ENCODE measurements around the gene CRY2.
"Not testable (repeated sequence)": the region's sequence is repeated elsewhere in the genome, so short reads cannot be mapped to it uniquely, and the experiment has no call there.

The CRY2 gene

DNA sequence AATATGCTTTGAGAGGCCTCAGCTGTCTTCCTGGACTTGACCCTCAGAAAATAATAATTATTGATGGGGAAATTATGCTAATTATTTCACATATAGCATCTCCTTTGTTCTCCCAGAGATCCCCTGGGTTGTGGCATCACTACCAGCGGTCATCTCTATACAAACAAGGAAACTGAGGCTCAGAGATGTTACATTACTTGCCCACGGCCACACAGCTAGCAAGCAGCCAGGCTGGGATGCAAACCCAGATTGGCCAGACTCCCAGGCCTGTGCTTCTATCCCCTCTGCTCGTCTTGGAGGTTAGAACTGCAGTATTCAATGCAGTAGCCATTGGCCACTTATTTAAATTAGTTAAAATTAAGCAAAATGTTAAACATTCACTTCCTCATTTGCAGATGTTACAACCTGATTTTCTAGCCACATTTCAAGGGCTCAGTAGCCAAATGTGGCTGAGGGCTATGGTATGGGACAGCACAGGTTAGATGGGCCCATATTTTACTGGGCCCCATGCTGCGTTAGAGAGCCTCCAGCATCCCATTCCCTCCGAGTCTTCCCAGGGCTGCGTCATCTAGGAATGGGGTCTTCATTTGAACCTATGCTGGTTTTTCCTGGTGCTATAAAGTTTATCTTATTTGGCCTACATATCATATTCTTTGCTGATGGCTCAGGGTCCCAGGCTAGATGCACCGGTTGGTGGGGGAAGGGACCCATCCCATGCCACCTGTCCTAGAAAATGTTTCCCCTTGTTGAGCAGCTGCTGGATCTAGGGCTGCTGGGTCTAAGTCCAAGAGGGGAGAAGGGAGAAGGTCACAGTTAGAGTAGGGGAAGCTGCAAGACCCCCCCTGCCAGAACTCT, 40.1 kb upstream of the CRY2 start:
- no peak for TF ChIP-seq EZH2phosphoT487 (IDR thresholded peaks at IDR 0.05; ENCODE audit: low read depth)
- TF ChIP-seq, protein P1, sequence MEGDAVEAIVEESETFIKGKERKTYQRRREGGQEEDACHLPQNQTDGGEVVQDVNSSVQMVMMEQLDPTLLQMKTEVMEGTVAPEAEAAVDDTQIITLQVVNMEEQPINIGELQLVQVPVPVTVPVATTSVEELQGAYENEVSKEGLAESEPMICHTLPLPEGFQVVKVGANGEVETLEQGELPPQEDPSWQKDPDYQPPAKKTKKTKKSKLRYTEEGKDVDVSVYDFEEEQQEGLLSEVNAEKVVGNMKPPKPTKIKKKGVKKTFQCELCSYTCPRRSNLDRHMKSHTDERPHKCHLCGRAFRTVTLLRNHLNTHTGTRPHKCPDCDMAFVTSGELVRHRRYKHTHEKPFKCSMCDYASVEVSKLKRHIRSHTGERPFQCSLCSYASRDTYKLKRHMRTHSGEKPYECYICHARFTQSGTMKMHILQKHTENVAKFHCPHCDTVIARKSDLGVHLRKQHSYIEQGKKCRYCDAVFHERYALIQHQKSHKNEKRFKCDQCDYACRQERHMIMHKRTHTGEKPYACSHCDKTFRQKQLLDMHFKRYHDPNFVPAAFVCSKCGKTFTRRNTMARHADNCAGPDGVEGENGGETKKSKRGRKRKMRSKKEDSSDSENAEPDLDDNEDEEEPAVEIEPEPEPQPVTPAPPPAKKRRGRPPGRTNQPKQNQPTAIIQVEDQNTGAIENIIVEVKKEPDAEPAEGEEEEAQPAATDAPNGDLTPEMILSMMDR (IDR thresholded peaks at IDR 0.05; ENCODE audit: low read depth, low read length): no peak
- Histone ChIP-seq H3K4me2 (ENCODE audit: low read length) (peak overlapping the region; percentile 97), H3K79me2 (ENCODE audit: low read length) (peaks cover 11% of the 10 kb centered on the region), H3K36me3 (replicated peaks; ENCODE audit: low read depth, low read length) (peaks cover 11% of the 10 kb centered on the region), H3K9ac (ENCODE audit: low read length) (no peak overlapping the region), H3K9me3 (ENCODE audit: insufficient read depth, low read length) (no peaks in the 10 kb centered on the region), H2AFZ (ENCODE audit: low read depth, low read length) (no peak overlapping the region), H3K4me1 (ENCODE audit: low read length) (peaks cover 20% of the 10 kb centered on the region), H3K27me3 (ENCODE audit: low read depth, low read length) (no peaks in the 10 kb centered on the region), H3K4me3 (ENCODE audit: low read length) (peak overlapping the region; percentile 97; the same call in 1 of the 2 replicates), H3K27ac (ENCODE audit: low read length) (no peak overlapping the region), H4K20me1 (ENCODE audit: insufficient read depth, low read length) (no peaks in the 10 kb centered on the region)

GRCh38 chr11:45807792-45808238, 39.5 kb upstream of the CRY2 start:
- H3K4me2 ChIP-seq (ENCODE audit: low read length): no peak overlapping the region
- H3K27ac ChIP-seq (ENCODE audit: low read length): no peak overlapping the region
- H2AFZ ChIP-seq (ENCODE audit: low read depth, low read length): no peak overlapping the region
- TF ChIP-seq, protein P1 (IDR thresholded peaks at IDR 0.05; ENCODE audit: low read depth, low read length): no peak
- no peak for TF ChIP-seq EZH2phosphoT487 (IDR thresholded peaks at IDR 0.05; ENCODE audit: low read depth)
- H4K20me1 ChIP-seq (ENCODE audit: insufficient read depth, low read length): no peaks in the 10 kb centered on the region
- no peak overlapping the region for H3K9ac ChIP-seq (ENCODE audit: low read length)
- H3K79me2 ChIP-seq (ENCODE audit: low read length): peaks cover 11% of the 10 kb centered on the region
- peaks cover 11% of the 10 kb centered on the region for H3K36me3 ChIP-seq (replicated peaks; ENCODE audit: low read depth, low read length)
- H3K9me3 ChIP-seq (ENCODE audit: insufficient read depth, low read length): no peaks in the 10 kb centered on the region
- H3K4me1 ChIP-seq (ENCODE audit: low read length): peaks cover 20% of the 10 kb centered on the region
- no peaks in the 10 kb centered on the region for H3K27me3 ChIP-seq (ENCODE audit: low read depth, low read length)
- H3K4me3 ChIP-seq (ENCODE audit: low read length): no peak overlapping the region

GRCh38 chr11:45808427-45808826, 38.8 kb upstream of the CRY2 start:
- peaks cover 11% of the 10 kb centered on the region for H3K36me3 ChIP-seq (replicated peaks; ENCODE audit: low read depth, low read length)
- not testable (repeated sequence) for H3K9me3 ChIP-seq (ENCODE audit: insufficient read depth, low read length); H3K27me3 ChIP-seq (ENCODE audit: low read depth, low read length)

DNA sequence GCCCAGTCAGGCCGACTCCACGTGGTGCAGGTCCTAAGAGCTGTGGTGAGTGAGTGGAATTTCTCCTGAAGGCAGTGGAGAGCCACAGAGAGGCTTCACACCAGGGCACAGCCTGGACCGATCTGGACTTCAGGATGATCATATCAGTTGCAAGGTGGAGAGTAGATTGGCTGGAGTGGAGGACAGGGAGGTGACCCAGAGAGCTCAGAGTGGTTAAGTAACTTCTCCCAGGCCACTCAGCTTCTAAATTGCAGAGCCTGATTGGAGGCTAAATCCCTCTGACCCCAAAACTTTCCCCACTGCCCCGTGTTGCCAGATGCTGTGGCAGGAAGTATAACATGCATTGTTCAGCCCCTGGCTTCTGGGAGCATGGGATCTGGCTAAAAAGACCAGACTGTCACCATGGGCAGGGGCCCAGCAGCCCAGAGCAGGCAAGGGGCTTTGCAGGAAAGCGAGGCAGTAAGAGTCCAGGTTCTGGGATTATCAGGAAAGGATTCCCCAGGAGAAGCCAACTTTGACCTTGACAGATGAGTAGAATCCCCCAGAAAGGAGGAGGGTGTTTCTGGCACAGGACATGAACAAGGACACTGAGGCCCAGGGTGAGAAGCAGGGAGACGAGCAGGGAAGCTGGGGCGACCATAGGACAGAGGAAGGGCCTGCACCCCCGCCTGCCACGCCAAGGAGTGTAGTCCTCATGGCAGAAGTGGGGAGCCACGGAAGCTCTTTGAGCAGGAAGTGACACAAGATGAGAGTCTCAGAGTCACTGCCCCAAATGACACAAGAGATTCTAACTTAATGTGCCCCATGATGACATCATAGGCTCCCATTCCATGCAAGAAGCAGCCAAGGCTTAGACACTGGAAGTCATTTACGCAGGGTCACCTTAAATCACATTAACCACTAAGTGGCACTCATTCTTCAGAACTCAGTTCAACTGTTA, 37.5 kb upstream of the CRY2 start:
- no peak overlapping the region for H3K4me3 ChIP-seq (ENCODE audit: low read length)
- no peaks in the 10 kb centered on the region for H3K9me3 ChIP-seq (ENCODE audit: insufficient read depth, low read length)
- H3K4me1 ChIP-seq (ENCODE audit: low read length): peaks cover 20% of the 10 kb centered on the region
- no peaks in the 10 kb centered on the region for H4K20me1 ChIP-seq (ENCODE audit: insufficient read depth, low read length)
- H3K4me2 ChIP-seq (ENCODE audit: low read length): no peak overlapping the region
- H3K9ac ChIP-seq (ENCODE audit: low read length): no peak overlapping the region
- H3K27me3 ChIP-seq (ENCODE audit: low read depth, low read length): no peaks in the 10 kb centered on the region
- TF ChIP-seq, protein P1 (IDR thresholded peaks at IDR 0.05; ENCODE audit: low read depth, low read length): no peak
- no peak overlapping the region for H3K27ac ChIP-seq (ENCODE audit: low read length)
- H2AFZ ChIP-seq (ENCODE audit: low read depth, low read length): no peak overlapping the region
- H3K79me2 ChIP-seq (ENCODE audit: low read length): peaks cover 11% of the 10 kb centered on the region
- H3K36me3 ChIP-seq (replicated peaks; ENCODE audit: low read depth, low read length): peaks cover 11% of the 10 kb centered on the region

More at GRCh38 chr11:45808427-45808826, 38.8 kb upstream of the CRY2 start:
- not testable (repeated sequence) for H4K20me1 ChIP-seq (ENCODE audit: insufficient read depth, low read length); H2AFZ ChIP-seq (ENCODE audit: low read depth, low read length); H3K27ac ChIP-seq (ENCODE audit: low read length); H3K4me2 ChIP-seq (ENCODE audit: low read length); H3K9ac ChIP-seq (ENCODE audit: low read length); H3K4me3 ChIP-seq (ENCODE audit: low read length)
- H3K4me1 ChIP-seq (ENCODE audit: low read length): peaks cover 20% of the 10 kb centered on the region
- H3K79me2 ChIP-seq (ENCODE audit: low read length): peaks cover 11% of the 10 kb centered on the region
